Stimulated activated CD4-positive, alpha-beta T cell treated with anti-CD3 and anti-CD28 coated beads, Interleukin-1b, Interleukin-23, amount 100 ng/mL, for 24 hours (primary cell): ENCODE data around the gene NUCB1.
"Not testable (repeated sequence)": the region's sequence is repeated elsewhere in the genome, so short reads cannot be mapped to it uniquely, and the experiment has no call there.

Source experiments
- DNase-seq, 4 experiments: peaks; one replicate each; pipeline ENCODE4 v3.0.0-alpha.2; 2020; ENCODE audit warnings: low read depth in 4 of 4, low spot score in 1 of 4

Gene NUCB1

GRCh38 chr19:48899781-48900476 is at the start of gene NUCB1:
Gene NUCB1, plus strand, starts transcription at chr19:48900312. Its CDS starts 485 bp downstream, at chr19:48900797.
- DNase-seq = peak; percentile 97 to 100 (median 98)

DNA sequence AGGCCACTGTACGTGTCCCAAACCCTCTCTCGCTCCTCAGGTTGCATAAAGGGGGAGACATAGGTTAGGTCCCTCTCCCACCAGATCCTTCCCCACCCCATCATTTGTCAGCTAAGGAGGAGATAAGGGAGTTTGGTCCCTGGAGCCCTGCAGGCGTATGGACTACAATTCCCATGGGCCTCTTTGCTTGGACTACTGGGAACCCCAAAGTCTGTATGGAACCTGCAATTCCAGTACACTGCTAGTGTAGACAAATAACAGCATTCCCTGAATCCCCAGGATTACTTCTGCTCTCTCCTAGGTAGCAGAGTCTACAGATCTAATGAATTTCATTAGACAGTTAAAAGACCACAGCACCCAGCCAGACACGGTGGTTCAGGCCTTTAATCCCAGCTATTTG is 47.8 kb upstream of the NUCB1 start:
- DNase-seq = no peak

DNA sequence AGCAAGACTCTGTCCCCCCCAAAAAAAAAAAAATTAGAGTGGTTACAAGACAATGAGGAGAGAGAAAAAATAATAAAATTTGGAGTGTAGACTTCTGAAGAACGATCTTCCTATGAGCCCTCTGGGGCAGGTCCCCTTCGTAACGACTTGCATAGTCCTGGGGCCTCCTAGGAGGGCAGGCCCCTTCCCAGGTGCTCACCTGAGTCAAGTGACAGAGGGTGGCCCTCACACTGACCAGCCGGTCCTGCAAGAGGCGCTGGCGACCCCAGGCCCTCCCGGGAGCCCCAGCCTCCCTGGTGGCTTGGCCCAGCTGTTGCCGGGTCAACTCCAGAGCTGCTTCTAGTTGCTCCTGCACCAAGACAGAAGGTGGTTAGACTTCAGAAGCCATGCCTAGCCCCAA is 46.6 kb upstream of the NUCB1 start:
- DNase-seq = no peak

- no peak for DNase-seq
Observed at GRCh38 chr19:48854103-48854502, 46.0 kb upstream of the NUCB1 start.

GRCh38 chr19:48856921-48857320 is 43.2 kb upstream of the NUCB1 start:
- DNase-seq = no peak

DNA sequence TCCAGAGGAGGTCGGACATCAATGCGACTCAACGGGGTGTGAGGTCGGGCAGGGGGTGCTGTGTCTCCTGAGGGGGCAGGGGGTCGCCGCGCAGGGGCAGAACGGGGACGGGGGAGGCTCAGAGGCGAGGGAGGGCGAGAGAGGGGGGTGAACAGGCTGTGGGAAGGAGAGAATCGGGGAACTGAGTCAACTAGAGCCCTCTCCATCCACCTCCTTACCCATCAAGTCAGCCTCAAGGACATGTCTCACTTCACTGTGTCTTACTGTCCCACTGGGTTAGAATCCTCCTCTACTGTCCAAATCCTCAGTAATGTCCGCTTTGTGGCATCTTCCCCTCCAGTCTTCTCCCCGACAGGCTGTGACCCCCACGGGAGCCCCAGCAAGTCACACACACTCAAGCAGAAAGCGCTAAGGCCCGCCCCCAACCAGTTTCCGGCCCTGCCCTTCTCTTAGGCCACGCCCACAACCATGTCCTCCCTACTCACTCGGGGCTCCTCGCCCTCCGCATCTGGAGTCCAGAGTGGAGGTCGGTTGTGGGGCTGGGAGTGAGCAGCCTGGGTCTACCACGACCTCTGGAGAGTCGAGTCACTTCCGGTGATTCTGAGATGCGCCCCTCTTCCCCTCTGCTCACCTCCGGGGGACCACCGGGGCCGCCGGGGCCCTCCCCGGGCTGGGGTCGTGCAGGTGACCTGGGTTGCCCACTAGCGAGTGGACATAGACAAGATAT is 41.0 kb upstream of the NUCB1 start:
- peak in 2 of 4 experiments; percentile 69 to 83 for DNase-seq

- DNase-seq = no peak
Observed at GRCh38 chr19:48859711-48860572, 40.2 kb upstream of the NUCB1 start.

GRCh38 chr19:48861313-48861712 is 38.8 kb upstream of the NUCB1 start:
- no peak for DNase-seq

GRCh38 chr19:48862827-48863226 is 37.3 kb upstream of the NUCB1 start:
- no peak for DNase-seq

- DNase-seq = no peak
Observed at GRCh38 chr19:48866692-48867091, 33.4 kb upstream of the NUCB1 start.

GRCh38 chr19:48867123-48867745 is 32.9 kb upstream of the NUCB1 start:
- no peak for DNase-seq

DNA sequence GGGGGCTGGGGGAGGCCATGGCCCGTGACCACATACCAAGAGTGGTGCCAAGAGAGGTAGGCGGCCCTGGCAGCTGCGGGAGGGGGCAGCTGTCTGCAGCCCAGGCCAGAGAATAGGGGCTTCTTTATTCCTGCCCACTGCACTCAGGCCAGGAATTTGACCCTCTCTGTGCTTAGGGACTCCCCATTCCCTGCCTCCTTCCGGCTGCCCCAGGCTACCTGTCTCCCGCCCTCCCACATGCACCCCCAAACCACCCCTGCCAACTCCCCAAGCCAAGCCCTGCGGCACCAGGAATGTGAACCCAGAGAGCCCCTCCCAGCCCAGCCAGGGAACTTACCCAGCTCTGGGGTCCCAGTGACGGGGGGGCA is 32.4 kb upstream of the NUCB1 start:
- DNase-seq = no peak

- no peak for DNase-seq
Observed at GRCh38 chr19:48868114-48868886, 31.8 kb upstream of the NUCB1 start, which contains the start of gene PLEKHA4. Gene PLEKHA4, minus strand, starts transcription at chr19:48868617. Its CDS starts 997 bp downstream, at chr19:48867620.

DNA sequence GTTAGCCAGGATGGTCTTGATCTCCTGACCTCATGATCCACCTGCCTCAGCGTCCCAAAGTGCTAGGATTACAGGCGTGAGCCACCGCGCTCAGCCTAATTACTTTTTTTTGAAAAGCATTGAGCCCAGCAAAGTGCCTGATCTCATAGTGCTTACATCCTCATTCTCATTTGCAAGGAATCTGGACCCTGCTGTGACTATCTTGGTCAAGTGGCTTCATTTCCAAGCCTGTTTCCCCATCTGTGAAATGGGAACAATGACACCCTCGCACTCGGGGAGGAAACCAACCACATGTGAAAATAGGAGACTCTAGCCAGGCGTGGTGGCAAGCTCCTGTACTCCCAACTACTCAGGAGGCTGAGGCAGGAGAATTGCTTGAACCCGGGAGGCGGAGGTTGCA is 30.1 kb upstream of the NUCB1 start:
- no peak for DNase-seq

DNA sequence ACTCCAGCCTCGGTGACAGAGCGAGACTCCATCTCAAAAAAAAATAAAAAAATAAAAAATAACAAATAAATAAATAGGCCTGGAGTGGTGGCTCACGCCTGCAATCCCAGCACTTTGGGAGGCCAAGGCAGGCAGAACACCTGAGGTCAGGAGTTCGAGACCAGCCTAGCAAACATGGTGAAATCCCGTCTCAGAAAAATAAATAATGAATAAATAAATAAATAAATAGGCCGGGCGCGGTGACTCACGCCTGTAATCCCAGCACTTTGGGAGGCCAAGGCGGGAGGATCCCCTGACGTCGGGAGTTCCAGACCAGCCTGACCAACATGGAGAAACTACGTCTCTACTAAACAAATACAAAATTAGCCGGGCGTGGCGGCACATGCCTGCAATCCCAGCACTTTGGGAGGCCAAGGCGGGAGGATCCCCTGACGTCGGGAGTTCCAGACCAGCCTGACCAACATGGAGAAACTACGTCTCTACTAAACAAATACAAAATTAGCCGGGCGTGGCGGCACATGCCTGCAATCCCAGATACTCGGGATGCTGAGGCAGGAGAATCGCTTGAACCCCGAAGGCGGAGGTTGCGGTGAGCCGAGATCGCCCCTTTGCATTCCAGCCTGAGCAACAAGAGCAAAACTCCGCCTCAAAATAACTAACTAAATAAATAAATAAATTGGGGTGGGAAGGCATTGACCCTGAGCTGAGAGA is 28.5 kb upstream of the NUCB1 start:
- not testable (repeated sequence) for DNase-seq

DNA sequence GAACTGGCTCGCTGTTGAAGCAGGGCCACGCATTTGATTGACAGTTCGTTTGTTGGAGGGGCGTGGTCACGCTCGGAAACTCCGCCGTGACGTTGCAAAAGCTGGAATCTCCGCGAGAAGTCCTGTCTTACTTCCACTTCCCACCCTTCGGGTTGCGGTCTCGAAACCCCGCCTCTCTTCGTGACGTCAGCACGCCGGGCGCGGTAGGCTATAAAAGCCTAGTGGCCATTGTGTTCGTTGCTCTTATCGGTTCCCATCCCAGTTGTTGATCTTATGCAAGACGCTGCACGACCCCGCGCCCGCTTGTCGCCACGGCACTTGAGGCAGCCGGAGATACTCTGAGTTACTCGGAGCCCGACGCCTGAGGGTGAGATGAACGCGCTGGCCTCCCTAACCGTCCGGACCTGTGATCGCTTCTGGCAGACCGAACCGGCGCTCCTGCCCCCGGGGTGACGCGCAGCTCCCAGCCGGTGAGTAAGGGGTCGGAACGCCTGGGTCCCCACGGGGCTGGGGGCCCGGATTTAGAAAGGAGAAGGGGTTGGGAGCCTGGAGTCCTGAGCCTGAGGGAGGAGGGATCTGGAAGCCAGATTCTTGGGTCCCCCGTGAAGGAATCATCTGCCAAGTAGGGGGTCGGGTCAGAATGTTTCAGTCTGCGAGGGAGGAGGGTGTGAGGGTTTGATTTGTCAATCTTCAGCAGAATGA is 27.8 kb upstream of the NUCB1 start, which contains the start of gene PPP1R15A:
Gene PPP1R15A (plus strand): TSS at position 240 of the 702 bp plus-strand sequence. CDS start 813 bp downstream, outside the sequence.
- peak; percentile 93 to 99 (median 98) for DNase-seq

GRCh38 chr19:48872884-48873475 is 27.1 kb upstream of the NUCB1 start:
- peak; percentile 41 to 67 (median 58) for DNase-seq

DNA sequence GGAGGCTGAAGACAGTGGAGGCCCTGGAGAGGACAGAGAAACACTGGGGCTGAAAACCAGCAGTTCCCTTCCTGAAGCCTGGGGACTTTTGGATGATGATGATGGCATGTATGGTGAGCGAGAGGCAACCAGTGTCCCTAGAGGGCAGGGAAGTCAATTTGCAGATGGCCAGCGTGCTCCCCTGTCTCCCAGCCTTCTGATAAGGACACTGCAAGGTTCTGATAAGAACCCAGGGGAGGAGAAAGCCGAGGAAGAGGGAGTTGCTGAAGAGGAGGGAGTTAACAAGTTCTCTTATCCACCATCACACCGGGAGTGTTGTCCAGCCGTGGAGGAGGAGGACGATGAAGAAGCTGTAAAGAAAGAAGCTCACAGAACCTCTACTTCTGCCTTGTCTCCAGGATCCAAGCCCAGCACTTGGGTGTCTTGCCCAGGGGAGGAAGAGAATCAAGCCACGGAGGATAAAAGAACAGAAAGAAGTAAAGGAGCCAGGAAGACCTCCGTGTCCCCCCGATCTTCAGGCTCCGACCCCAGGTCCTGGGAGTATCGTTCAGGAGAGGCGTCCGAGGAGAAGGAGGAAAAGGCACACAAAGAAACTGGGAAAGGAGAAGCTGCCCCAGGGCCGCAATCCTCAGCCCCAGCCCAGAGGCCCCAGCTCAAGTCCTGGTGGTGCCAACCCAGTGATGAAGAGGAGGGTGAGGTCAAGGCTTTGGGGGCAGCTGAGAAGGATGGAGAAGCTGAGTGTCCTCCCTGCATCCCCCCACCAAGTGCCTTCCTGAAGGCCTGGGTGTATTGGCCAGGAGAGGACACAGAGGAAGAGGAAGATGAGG is 26.4 kb upstream of the NUCB1 start:
- DNase-seq = no peak
